HCT116 (cell line): Measurements from ENCODE around the gene RILPL1. TPM values are rescaled to one million over a fixed set of nuclear protein-coding genes. Genes with fewer than 3 reads are reported as not detected.
"Not testable (repeated sequence)": the region's sequence is repeated elsewhere in the genome, so short reads cannot be mapped to it uniquely, and the experiment has no call there.

Experiments used
- ATAC-seq: fragments of 200-7000 bp; cut with Tn5 transposase; 2 replicates; pipeline ENCODE4 v1.9.1; 2020; ENCODE audit warnings: mild to moderate bottlenecking, moderate library complexity
- BruUV-seq: library from RNA; stranded (reverse); fragments of 400-500 nt; replicated peaks from 2 replicates; lab custom pipeline; 2021; lab: Mats Ljungman, UMichigan
- CTCF ChIA-PET: fragments of 300-600 bp; sonication (Branson Sonifier 250); formaldehyde crosslinking; loops from one replicate; lab custom pipeline; 2021; ENCODE audit warnings: antibody characterized with exemption; lab: Charles Lee
- POLR2A ChIA-PET: fragments of 300-600, 350-600 bp; sonication (Branson Sonifier 250); formaldehyde crosslinking; loops from one replicate; lab custom pipeline; 2021; ENCODE audit warnings: antibody characterized with exemption; lab: Charles Lee
- RAD21 ChIA-PET, 2 experiments: fragments of 300-600 bp; sonication (Branson Sonifier 250); formaldehyde crosslinking; loops; one replicate each; lab custom pipeline; 2023; ENCODE audit warnings: low total read pairs in 2 of 2; ENCODE audit not compliant: uncharacterized antibody in 2 of 2, unreplicated experiment in 2 of 2, low non-redundant PET in 1 of 2; lab: Charles Lee
- DNase-seq: peaks from one replicate; pipeline ENCODE4 v3.0.0-alpha.2; 2010; ENCODE audit warnings: low read depth, low spot score
- H2AFZ ChIP-seq: fragments of 200-600 bp; shearing (Covaris generic), sonication (generic); 2 replicates; pipeline ENCODE4 v1.6.1; 2017; ENCODE audit warnings: low read depth, mixed run types, mixed read lengths, antibody characterized with exemption, low read length; ENCODE audit not compliant: poor library complexity, severe bottlenecking
- H3K27ac ChIP-seq: 2 replicates; pipeline ENCODE4 v1.5.1; 2012; ENCODE audit warnings: low read depth, low read length
- H3K27me3 ChIP-seq: fragments of 200-600 bp; sonication (generic); 2 replicates; pipeline ENCODE4 v1.6.1; 2016; ENCODE audit warnings: mixed run types, low read length, mixed read lengths; ENCODE audit not compliant: insufficient read depth
- H3K36me3 ChIP-seq, 2 experiments: fragments of 200-500 bp in 1 of 2; fragments of 200-600 bp in 1 of 2; sonication (Bioruptor generic) in 1 of 2; sonication (generic) in 1 of 2; 2 replicates each; pipeline versions ENCODE4 v1.5.1 to v1.6.1; 2014 to 2016; ENCODE audit warnings: low read length in 2 of 2, inconsistent platforms in 1 of 2, mixed read lengths in 1 of 2, mixed run types in 1 of 2; ENCODE audit not compliant: insufficient read depth in 2 of 2, control insufficient read depth in 1 of 2
- H3K4me1 ChIP-seq, 2 experiments: fragments of 200-600 bp in 1 of 2; sonication (generic) in 1 of 2; 2 replicates each; pipeline versions ENCODE4 v1.5.1 to v1.6.1; 2012 to 2017; ENCODE audit warnings: low read length in 2 of 2, inconsistent platforms in 1 of 2, mild to moderate bottlenecking in 1 of 2, mixed read lengths in 1 of 2, mixed run types in 1 of 2, moderate library complexity in 1 of 2; ENCODE audit not compliant: insufficient read depth in 2 of 2, control insufficient read depth in 1 of 2
- H3K4me2 ChIP-seq: fragments of 200-600 bp; sonication (generic); 2 replicates; pipeline ENCODE4 v1.6.1; 2017; ENCODE audit warnings: mixed run types, low read length, mixed read lengths
- H3K4me3 ChIP-seq, 2 experiments: fragments of 200-600 bp in 1 of 2; sonication (generic) in 1 of 2; replicated peaks in 1 of 2; 2 replicates each; pipeline ENCODE4 v1.5.1; 2011 to 2016; ENCODE audit warnings: low read length in 2 of 2, control low read depth in 1 of 2, low read depth in 1 of 2, mild to moderate bottlenecking in 1 of 2, mixed read lengths in 1 of 2, mixed run types in 1 of 2
- H3K79me2 ChIP-seq: fragments of 200-600 bp; sonication (generic); 2 replicates; pipeline ENCODE4 v1.6.1; 2017; ENCODE audit warnings: mild to moderate bottlenecking, mixed run types, low read length, moderate library complexity, mixed read lengths; ENCODE audit not compliant: insufficient read depth
- H3K9ac ChIP-seq: fragments of 200-600 bp; sonication (generic); 2 replicates; pipeline ENCODE4 v1.6.1; 2016; ENCODE audit warnings: low read length, mixed read lengths
- H3K9me2 ChIP-seq: fragments of 200-600 bp; sonication (generic), shearing (Covaris generic); 2 replicates; pipeline ENCODE4 v1.6.1; 2017; ENCODE audit warnings: mixed run types, mild to moderate bottlenecking, moderate library complexity; ENCODE audit not compliant: insufficient read depth
- H3K9me3 ChIP-seq, 2 experiments: fragments of 200-500 bp in 1 of 2; fragments of 200-600 bp in 1 of 2; sonication (Bioruptor generic) in 1 of 2; sonication (generic) in 1 of 2; 2 replicates each; pipeline ENCODE4 v1.6.1; 2014 to 2017; ENCODE audit warnings: low read length in 2 of 2, mixed read lengths in 2 of 2, inconsistent platforms in 1 of 2, low read depth in 1 of 2, mild to moderate bottlenecking in 1 of 2, mixed run types in 1 of 2, moderate library complexity in 1 of 2; ENCODE audit not compliant: control insufficient read depth in 1 of 2, insufficient read depth in 1 of 2
- H4K20me1 ChIP-seq: fragments of 200-600 bp; sonication (generic), shearing (Covaris generic); 2 replicates; pipeline ENCODE4 v1.6.1; 2017; ENCODE audit warnings: mixed run types, mild to moderate bottlenecking, moderate library complexity; ENCODE audit not compliant: insufficient read depth
- EGR1 ChIP-seq: IDR thresholded peaks from 2 replicates; pipeline ENCODE4 v1.6.1; 2012; ENCODE audit warnings: low read depth
- POLR2A ChIP-seq: IDR thresholded peaks from 2 replicates; pipeline ENCODE4 v1.7.0; 2011; ENCODE audit warnings: borderline replicate concordance; ENCODE audit not compliant: insufficient read depth, insufficient read length; ENCODE audit errors: extremely low read depth
- REST ChIP-seq: IDR thresholded peaks from 2 replicates; pipeline ENCODE4 v1.6.1; 2012; ENCODE audit warnings: low read depth
- intact Hi-C: fragments of 100-400 bp; cut with micrococcal nuclease; formaldehyde crosslinking; loops from 2 replicates; pipeline ENCODE4 v1.10.0; 2022
- total RNA-seq: library from RNA; stranded (reverse); gene quantifications from one replicate; pipeline ENCODE4 v1.2.1, GENCODE V29; 2021; ENCODE audit not compliant: unreplicated experiment

RILPL1 gene
- total RNA-seq, 1 experiment from 2014 or later: 11.8 TPM

GRCh38 chr12:123514582-123515221 is 18.8 kb downstream of the RILPL1 start:
- H3K9ac ChIP-seq, H3K4me3 ChIP-seq, DNase-seq, H3K79me2 ChIP-seq, H3K27me3 ChIP-seq, CTCF ChIA-PET, H2AFZ ChIP-seq, RAD21 ChIA-PET, H3K9me3 ChIP-seq, H3K9me2 ChIP-seq, H3K4me2 ChIP-seq, ATAC-seq, BruUV-seq, H3K4me1 ChIP-seq, H3K27ac ChIP-seq, POLR2A ChIA-PET, H4K20me1 ChIP-seq, intact Hi-C loops: not testable (repeated sequence)
- peaks cover 23 to 31% of the 10 kb centered on the region in 2 experiments for H3K36me3 ChIP-seq

DNA sequence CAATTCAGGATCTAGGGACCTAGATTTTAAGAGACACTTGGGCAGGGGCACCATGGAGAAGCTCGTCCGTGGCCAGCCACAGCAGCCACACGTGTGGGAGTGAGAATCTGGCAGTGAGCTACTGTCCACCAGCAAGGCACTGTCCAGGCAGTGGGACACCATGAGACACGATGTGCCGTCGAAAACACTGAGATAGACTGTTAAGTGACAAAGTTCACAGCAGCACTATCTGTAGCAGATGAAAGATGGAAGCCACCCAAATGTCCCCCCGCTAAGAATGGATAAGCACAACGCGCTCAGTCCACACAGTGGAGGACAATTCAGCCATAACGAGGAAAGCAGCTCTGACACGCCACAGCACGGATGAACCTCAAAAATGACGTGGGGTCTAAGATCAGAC is 19.7 kb downstream of the RILPL1 start:
- Histone ChIP-seq H3K4me3 (no peak overlapping the region), H3K4me1 (peaks cover 9 to 10% of the 10 kb centered on the region in 2 experiments; a peak in 3 of 4 replicates), H3K9me2 (no peaks in the 10 kb centered on the region), H3K27me3 (no peaks in the 10 kb centered on the region), H3K27ac (no peak overlapping the region), H3K9me3 (no peaks in the 10 kb centered on the region), H3K36me3 (peaks cover 22 to 31% of the 10 kb centered on the region in 2 experiments), H2AFZ (no peak overlapping the region), H3K9ac (no peak overlapping the region), H3K4me2 (no peak overlapping the region), H4K20me1 (no peaks in the 10 kb centered on the region), H3K79me2 (no peaks in the 10 kb centered on the region)
- no TSS peak for BruUV-seq
- intact Hi-C loops: no loop called here
- POLR2A ChIA-PET: no interaction called here
- CTCF ChIA-PET: no interaction called here
- TF ChIP-seq EGR1 (no peak), POLR2A (no peak), REST (no peak)
- ATAC-seq (no peak), DNase-seq (no peak)
- RAD21 ChIA-PET: interaction anchor here in 1 of 2 experiments (0.5 kb wide), 1 partner anchor 19 kb away, joined by 6 read pairs; no protein-coding TSS in a partner anchor
